Suprapubic skin (tissue), 4 donors: ENCODE measurements around the gene RRBP1.

ENCODE experiments used
- CTCF ChIP-seq, 2 donors: fragments of 200-600 bp in 1 of 2; fragments of 450-650 bp in 1 of 2; sonication (generic) in 1 of 2; IDR thresholded peaks; one replicate each; pipeline ENCODE4 v1.5.1; 2016 to 2019; ENCODE audit warnings: antibody characterized with exemption in 2 of 2, mild to moderate bottlenecking in 1 of 2, moderate library complexity in 1 of 2
- POLR2A ChIP-seq, 2 donors: fragments of 450-650 bp; IDR thresholded peaks; one replicate each; pipeline ENCODE4 v1.6.1; 2017; ENCODE audit warnings: antibody characterized with exemption in 2 of 2, mild to moderate bottlenecking in 2 of 2, moderate library complexity in 2 of 2
- POLR2AphosphoS5 ChIP-seq, 3 donors: sonication (generic); formaldehyde crosslinking; IDR thresholded peaks; one replicate each; pipeline ENCODE4 v1.6.1; 2017; ENCODE audit warnings: antibody characterized with exemption in 3 of 3

- TF ChIP-seq CTCF (IDR thresholded peaks at IDR 0.05): no peak
- no peak for TF ChIP-seq POLR2A (IDR thresholded peaks at IDR 0.05)
- TF ChIP-seq POLR2AphosphoS5 (IDR thresholded peaks at IDR 0.05): no peak
These were observed 37.6 kb downstream of the RRBP1 start for GRCh38 chr20:17644451-17644850.
